ENCODE data around the gene CHRND.

DNA sequence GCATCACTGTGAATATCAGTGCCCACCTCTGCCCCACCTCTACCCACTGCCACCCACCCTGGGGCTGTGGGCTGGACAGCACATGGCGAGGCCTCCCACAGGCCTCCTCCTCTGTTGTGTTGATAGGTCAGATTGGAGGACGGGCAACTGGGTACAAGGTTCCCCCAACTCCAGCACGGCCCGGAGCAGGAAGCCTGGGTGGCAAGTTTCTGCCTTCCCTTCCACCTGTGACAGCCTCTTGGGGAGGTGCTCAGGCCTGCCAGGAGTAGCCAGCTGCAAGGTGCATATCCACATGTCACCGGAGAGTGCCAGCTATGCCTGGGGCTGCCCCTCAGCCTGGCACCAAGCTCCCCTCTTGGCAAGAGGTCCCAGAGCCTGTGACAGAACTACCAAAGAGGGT lies 31.4 kb upstream of the CHRND start:
- TF ChIP-seq, protein P1, sequence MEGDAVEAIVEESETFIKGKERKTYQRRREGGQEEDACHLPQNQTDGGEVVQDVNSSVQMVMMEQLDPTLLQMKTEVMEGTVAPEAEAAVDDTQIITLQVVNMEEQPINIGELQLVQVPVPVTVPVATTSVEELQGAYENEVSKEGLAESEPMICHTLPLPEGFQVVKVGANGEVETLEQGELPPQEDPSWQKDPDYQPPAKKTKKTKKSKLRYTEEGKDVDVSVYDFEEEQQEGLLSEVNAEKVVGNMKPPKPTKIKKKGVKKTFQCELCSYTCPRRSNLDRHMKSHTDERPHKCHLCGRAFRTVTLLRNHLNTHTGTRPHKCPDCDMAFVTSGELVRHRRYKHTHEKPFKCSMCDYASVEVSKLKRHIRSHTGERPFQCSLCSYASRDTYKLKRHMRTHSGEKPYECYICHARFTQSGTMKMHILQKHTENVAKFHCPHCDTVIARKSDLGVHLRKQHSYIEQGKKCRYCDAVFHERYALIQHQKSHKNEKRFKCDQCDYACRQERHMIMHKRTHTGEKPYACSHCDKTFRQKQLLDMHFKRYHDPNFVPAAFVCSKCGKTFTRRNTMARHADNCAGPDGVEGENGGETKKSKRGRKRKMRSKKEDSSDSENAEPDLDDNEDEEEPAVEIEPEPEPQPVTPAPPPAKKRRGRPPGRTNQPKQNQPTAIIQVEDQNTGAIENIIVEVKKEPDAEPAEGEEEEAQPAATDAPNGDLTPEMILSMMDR (tag by site-specific recombination; IDR thresholded peaks at IDR 0.05): no peak
- no peak for TF ChIP-seq ZNF138 (tag by site-specific recombination; IDR thresholded peaks at IDR 0.05; ENCODE audit: borderline replicate concordance)
- TF ChIP-seq MEIS1 (CRISPR knock-in tag; IDR thresholded peaks at IDR 0.05; ENCODE audit: borderline replicate concordance): no peak
- TF ChIP-seq ZNF26 (tag by site-specific recombination; IDR thresholded peaks at IDR 0.05): no peak
- no peak for TF ChIP-seq ZNF239 (tag by site-specific recombination; IDR thresholded peaks at IDR 0.05)
- no peak for TF ChIP-seq ZNF266 (tag by site-specific recombination; IDR thresholded peaks at IDR 0.05; ENCODE audit: low read depth)
- TF ChIP-seq ZNF544 (tag by site-specific recombination; IDR thresholded peaks at IDR 0.05): no peak
- TF ChIP-seq, protein P2, sequence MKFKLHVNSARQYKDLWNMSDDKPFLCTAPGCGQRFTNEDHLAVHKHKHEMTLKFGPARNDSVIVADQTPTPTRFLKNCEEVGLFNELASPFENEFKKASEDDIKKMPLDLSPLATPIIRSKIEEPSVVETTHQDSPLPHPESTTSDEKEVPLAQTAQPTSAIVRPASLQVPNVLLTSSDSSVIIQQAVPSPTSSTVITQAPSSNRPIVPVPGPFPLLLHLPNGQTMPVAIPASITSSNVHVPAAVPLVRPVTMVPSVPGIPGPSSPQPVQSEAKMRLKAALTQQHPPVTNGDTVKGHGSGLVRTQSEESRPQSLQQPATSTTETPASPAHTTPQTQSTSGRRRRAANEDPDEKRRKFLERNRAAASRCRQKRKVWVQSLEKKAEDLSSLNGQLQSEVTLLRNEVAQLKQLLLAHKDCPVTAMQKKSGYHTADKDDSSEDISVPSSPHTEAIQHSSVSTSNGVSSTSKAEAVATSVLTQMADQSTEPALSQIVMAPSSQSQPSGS (tag by site-specific recombination; IDR thresholded peaks at IDR 0.05; ENCODE audit: low read depth): no peak
- no peak for TF ChIP-seq ZNF510 (tag by site-specific recombination; IDR thresholded peaks at IDR 0.05; ENCODE audit: insufficient replicate concordance)
- TF ChIP-seq, protein P3, sequence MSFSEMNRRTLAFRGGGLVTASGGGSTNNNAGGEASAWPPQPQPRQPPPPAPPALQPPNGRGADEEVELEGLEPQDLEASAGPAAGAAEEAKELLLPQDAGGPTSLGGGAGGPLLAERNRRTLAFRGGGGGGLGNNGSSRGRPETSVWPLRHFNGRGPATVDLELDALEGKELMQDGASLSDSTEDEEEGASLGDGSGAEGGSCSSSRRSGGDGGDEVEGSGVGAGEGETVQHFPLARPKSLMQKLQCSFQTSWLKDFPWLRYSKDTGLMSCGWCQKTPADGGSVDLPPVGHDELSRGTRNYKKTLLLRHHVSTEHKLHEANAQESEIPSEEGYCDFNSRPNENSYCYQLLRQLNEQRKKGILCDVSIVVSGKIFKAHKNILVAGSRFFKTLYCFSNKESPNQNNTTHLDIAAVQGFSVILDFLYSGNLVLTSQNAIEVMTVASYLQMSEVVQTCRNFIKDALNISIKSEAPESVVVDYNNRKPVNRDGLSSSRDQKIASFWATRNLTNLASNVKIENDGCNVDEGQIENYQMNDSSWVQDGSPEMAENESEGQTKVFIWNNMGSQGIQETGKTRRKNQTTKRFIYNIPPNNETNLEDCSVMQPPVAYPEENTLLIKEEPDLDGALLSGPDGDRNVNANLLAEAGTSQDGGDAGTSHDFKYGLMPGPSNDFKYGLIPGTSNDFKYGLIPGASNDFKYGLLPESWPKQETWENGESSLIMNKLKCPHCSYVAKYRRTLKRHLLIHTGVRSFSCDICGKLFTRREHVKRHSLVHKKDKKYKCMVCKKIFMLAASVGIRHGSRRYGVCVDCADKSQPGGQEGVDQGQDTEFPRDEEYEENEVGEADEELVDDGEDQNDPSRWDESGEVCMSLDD (tag by site-specific recombination; IDR thresholded peaks at IDR 0.05): no peak
- TF ChIP-seq ZNF776 (tag by site-specific recombination; IDR thresholded peaks at IDR 0.05; ENCODE audit: borderline replicate concordance): no peak
- no peak for TF ChIP-seq SALL2 (tag by site-specific recombination; IDR thresholded peaks at IDR 0.05; ENCODE audit: borderline replicate concordance)
- no peak for TF ChIP-seq ZNF423 (tag by site-specific recombination; IDR thresholded peaks at IDR 0.05)
